Measurements from ENCODE around the gene MRM3. TPM values are rescaled to one million over a fixed set of nuclear protein-coding genes. Genes with fewer than 3 reads are reported as not detected.
A peak's percentile ranks its signal among the peaks of the same experiment; 100 is the strongest.

MRM3 gene
- total and polyA plus RNA-seq, 2 of the 4 experiments (the other 2 are of a cell fraction): 9.0 to 15.2 TPM

- H2BK120ac ChIP-seq (ENCODE audit: low read depth, low read length): no peak overlapping the region
These were observed 43.1 kb downstream of the MRM3 start for GRCh38 chr17:825216-825615.

More at GRCh38 chr17:825216-825615, 43.1 kb downstream of the MRM3 start:
- Histone ChIP-seq H4K91ac (ENCODE audit: insufficient read depth, low read depth, low read length) (no peak overlapping the region), H3K4me2 (ENCODE audit: low read depth, low read length) (no peak overlapping the region), H3K36me3 (ENCODE audit: control insufficient read depth, insufficient read depth, low read length) (peaks cover 41% of the 10 kb centered on the region), H3K79me1 (ENCODE audit: low read depth in 1 of 2, low read length in 2 of 2) (peaks cover 6 to 25% of the 10 kb centered on the region in 2 experiments; a peak in 3 of 4 replicates), H3K9ac (ENCODE audit: low read depth, low read length) (no peak overlapping the region), H3K27ac (ENCODE audit: insufficient read depth, low read length) (no peak overlapping the region), H3K9me3 (ENCODE audit: control insufficient read depth, insufficient read depth, low read length) (no peaks in the 10 kb centered on the region), H3K23ac (ENCODE audit: low read depth, low read length) (no peak overlapping the region), H2BK20ac (ENCODE audit: low read depth, low read length) (no peak overlapping the region), H4K20me1 (ENCODE audit: insufficient read depth, low read length) (peaks cover 27% of the 10 kb centered on the region), H3K56ac (ENCODE audit: extremely low read depth, insufficient read depth, low read length) (no peak overlapping the region), H4K8ac (ENCODE audit: low read depth in 2 of 2, low read length in 2 of 2) (no peak overlapping the region), H3K27me3 (ENCODE audit: control insufficient read depth, insufficient read depth, low read length) (no peaks in the 10 kb centered on the region), H3K4me1 (ENCODE audit: control insufficient read depth, insufficient read depth, low read length) (no peaks in the 10 kb centered on the region), H3K18ac (ENCODE audit: low read depth, low read length) (no peak overlapping the region), H3K4me3 (ENCODE audit: insufficient read depth, low read depth, low read length) (no peak overlapping the region), H2BK15ac (ENCODE audit: low read depth, low read length) (no peak overlapping the region), H4K5ac (ENCODE audit: low read depth, low read length) (no peak overlapping the region), H3K4ac (ENCODE audit: low read depth, low read length) (no peak overlapping the region), H3K14ac (replicated peaks; ENCODE audit: low read depth, low read length) (no peak overlapping the region), H2AFZ (replicated peaks; ENCODE audit: low read length, poor library complexity) (no peak overlapping the region), H3K9me1 (ENCODE audit: insufficient read depth, low read length) (peaks cover 2% of the 10 kb centered on the region; the same call in 1 of the 2 replicates), H2AK9ac (replicated peaks; ENCODE audit: low read depth, low read length, poor library complexity) (peak overlapping the region; percentile 13), H2AK5ac (ENCODE audit: low read depth, low read length) (no peak overlapping the region), H2BK5ac (ENCODE audit: low read depth, low read length, poor library complexity, severe bottlenecking) (no peak overlapping the region)
- CTCF ChIA-PET: no interaction called here
- DNase-seq (no peak), ATAC-seq (ENCODE audit: low read depth) (no peak)
- intact Hi-C loops (cut with micrococcal nuclease) (no loop called here), dilution Hi-C loops (cut with HindIII; ENCODE audit: low sequenced_read_pairs, unreplicated experiment) (no loop called here), in situ Hi-C loops (cut with MboI; ENCODE audit: low sequenced_read_pairs) (no loop called here)
- no peak for TF ChIP-seq MXI1 (IDR thresholded peaks at IDR 0.05; ENCODE audit: borderline replicate concordance, low read depth, low read length)
- no peak for TF ChIP-seq BHLHE40 (IDR thresholded peaks at IDR 0.05; ENCODE audit: low read depth, low read length)
- TF ChIP-seq MAFK (IDR thresholded peaks at IDR 0.05; ENCODE audit: low read depth, low read length): no peak
- TF ChIP-seq FOS (IDR thresholded peaks at IDR 0.05; ENCODE audit: low read depth, low read length): no peak
- TF ChIP-seq CTCF (conservative IDR thresholded peaks at IDR 0.05; ENCODE audit: low read depth, low read length): no peak
- no peak for TF ChIP-seq POLR2A (IDR thresholded peaks at IDR 0.05; ENCODE audit: low read depth, low read length)
- TF ChIP-seq CEBPB (IDR thresholded peaks at IDR 0.05; ENCODE audit: low read depth, low read length): no peak
- no peak for TF ChIP-seq SMC3 (IDR thresholded peaks at IDR 0.05; ENCODE audit: low read depth, low read length)
- TF ChIP-seq RAD21 (IDR thresholded peaks at IDR 0.05; ENCODE audit: low read length): no peak
- TF ChIP-seq NFE2L2 (IDR thresholded peaks at IDR 0.05; ENCODE audit: low read depth, low read length): no peak
- TF ChIP-seq, protein P1, sequence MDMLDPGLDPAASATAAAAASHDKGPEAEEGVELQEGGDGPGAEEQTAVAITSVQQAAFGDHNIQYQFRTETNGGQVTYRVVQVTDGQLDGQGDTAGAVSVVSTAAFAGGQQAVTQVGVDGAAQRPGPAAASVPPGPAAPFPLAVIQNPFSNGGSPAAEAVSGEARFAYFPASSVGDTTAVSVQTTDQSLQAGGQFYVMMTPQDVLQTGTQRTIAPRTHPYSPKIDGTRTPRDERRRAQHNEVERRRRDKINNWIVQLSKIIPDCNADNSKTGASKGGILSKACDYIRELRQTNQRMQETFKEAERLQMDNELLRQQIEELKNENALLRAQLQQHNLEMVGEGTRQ (IDR thresholded peaks at IDR 0.05; ENCODE audit: low read depth, low read length): no peak
- TF ChIP-seq, protein P2, sequence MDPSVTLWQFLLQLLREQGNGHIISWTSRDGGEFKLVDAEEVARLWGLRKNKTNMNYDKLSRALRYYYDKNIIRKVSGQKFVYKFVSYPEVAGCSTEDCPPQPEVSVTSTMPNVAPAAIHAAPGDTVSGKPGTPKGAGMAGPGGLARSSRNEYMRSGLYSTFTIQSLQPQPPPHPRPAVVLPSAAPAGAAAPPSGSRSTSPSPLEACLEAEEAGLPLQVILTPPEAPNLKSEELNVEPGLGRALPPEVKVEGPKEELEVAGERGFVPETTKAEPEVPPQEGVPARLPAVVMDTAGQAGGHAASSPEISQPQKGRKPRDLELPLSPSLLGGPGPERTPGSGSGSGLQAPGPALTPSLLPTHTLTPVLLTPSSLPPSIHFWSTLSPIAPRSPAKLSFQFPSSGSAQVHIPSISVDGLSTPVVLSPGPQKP (IDR thresholded peaks at IDR 0.05; ENCODE audit: borderline replicate concordance, low read depth, low read length): no peak
- no peak for TF ChIP-seq RFX5 (IDR thresholded peaks at IDR 0.05; ENCODE audit: low read depth, low read length)
- no peak for TF ChIP-seq CHD1 (IDR thresholded peaks at IDR 0.05; ENCODE audit: low read depth, low read length)
- TF ChIP-seq MAZ (IDR thresholded peaks at IDR 0.05; ENCODE audit: borderline replicate concordance, low read depth, low read length): no peak
- POLR2A ChIA-PET (ENCODE audit: unreplicated experiment): no interaction called here
- 88% methylated on average over 5 of the region's 17 CpGs; no CpG with 5 or more reads in 1 of the 2 experiments for WGBS, 2 experiments (ENCODE audit: extremely low coverage in 2 of 2, insufficient read length in 1 of 2)
- BruUV-seq (replicated peaks): no TSS peak

All from IMR-90 (cell line).